MM.1S (cell line): ENCODE results near the gene BACH2.

Source experiments
- EZH2 ChIP-seq: fragments of 300-600 bp; sonication (generic); optimal IDR thresholded peaks from 2 replicates; pipeline ENCODE3; 2017; ENCODE audit warnings: low read depth, mild to moderate bottlenecking, antibody characterized with exemption, low read length, mixed read lengths
- TF ChIP-seq, protein P1 (sequence below): fragments of 300-600 bp; sonication (generic); IDR thresholded peaks from 2 replicates; pipeline ENCODE4 v1.5.1; 2016; ENCODE audit warnings: antibody characterized with exemption, low read length, mixed read lengths

DNA sequence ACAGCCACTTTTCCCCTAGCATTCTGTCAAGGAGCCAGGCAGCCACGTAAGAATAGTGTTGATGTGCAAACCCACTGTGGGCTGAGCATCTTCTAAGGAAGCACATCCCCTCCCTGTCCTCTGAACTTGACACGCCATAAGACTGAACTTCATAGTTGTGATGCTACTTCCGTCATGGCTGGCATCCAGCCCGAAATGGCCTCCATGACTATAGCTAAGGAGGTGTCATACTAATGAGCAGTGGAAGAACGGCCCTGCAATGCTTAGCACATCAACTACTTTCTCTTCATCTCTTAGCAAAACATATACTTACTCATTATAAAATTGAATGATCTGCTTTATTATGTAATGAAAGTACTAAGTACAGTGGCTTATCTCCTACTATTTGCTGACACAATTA, 292.1 kb downstream of the BACH2 start:
- TF ChIP-seq, protein P1, sequence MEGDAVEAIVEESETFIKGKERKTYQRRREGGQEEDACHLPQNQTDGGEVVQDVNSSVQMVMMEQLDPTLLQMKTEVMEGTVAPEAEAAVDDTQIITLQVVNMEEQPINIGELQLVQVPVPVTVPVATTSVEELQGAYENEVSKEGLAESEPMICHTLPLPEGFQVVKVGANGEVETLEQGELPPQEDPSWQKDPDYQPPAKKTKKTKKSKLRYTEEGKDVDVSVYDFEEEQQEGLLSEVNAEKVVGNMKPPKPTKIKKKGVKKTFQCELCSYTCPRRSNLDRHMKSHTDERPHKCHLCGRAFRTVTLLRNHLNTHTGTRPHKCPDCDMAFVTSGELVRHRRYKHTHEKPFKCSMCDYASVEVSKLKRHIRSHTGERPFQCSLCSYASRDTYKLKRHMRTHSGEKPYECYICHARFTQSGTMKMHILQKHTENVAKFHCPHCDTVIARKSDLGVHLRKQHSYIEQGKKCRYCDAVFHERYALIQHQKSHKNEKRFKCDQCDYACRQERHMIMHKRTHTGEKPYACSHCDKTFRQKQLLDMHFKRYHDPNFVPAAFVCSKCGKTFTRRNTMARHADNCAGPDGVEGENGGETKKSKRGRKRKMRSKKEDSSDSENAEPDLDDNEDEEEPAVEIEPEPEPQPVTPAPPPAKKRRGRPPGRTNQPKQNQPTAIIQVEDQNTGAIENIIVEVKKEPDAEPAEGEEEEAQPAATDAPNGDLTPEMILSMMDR, result no peak
- TF ChIP-seq EZH2, result no peak
